Tibial nerve (tissue), 4 donors: Measurements from ENCODE around the gene ACSL5. TPM values are rescaled to one million over a fixed set of nuclear protein-coding genes. Genes with fewer than 3 reads are reported as not detected.
"Not testable (repeated sequence)": the region's sequence is repeated elsewhere in the genome, so short reads cannot be mapped to it uniquely, and the experiment has no call there.

Experiments used
- DNase-seq, 2 donors: peaks; one replicate each; pipeline ENCODE4 v3.0.0-alpha.2; 2019; ENCODE audit warnings: low spot score in 2 of 2
- H3K27ac ChIP-seq, 4 donors: fragments of 200-600 bp; sonication (generic) in 3 of 4; one replicate each; pipeline ENCODE4 v1.5.1; 2017 to 2019; ENCODE audit warnings: mild to moderate bottlenecking in 1 of 4
- H3K27me3 ChIP-seq, 2 donors: fragments of 200-600 bp; sonication (generic) in 1 of 2; one replicate each; pipeline versions ENCODE4 v1.5.1 to v1.6.0; 2017 to 2019
- H3K36me3 ChIP-seq, 3 donors: fragments of 200-600 bp; sonication (generic); one replicate each; pipeline ENCODE4 v1.5.1; 2018 to 2019
- H3K4me1 ChIP-seq, 4 donors: fragments of 200-600 bp; sonication (generic) in 3 of 4; one replicate each; pipeline ENCODE4 v1.5.1; 2017 to 2019
- H3K4me3 ChIP-seq, 4 donors: fragments of 200-600 bp; sonication (generic) in 3 of 4; one replicate each; pipeline ENCODE4 v1.5.1; 2017 to 2019; ENCODE audit warnings: mild to moderate bottlenecking in 1 of 4, moderate library complexity in 1 of 4
- H3K9me3 ChIP-seq, 4 donors: fragments of 200-600 bp; sonication (generic) in 3 of 4; one replicate each; pipeline ENCODE4 v1.5.1; 2017 to 2019
- EP300 ChIP-seq, 2 donors: sonication (generic); formaldehyde crosslinking; IDR thresholded peaks; one replicate each; pipeline ENCODE4 v1.6.1; 2017; ENCODE audit warnings: antibody characterized with exemption in 2 of 2, mild to moderate bottlenecking in 1 of 2
- POLR2A ChIP-seq, 2 donors: fragments of 450-650 bp; IDR thresholded peaks; one replicate each; pipeline ENCODE4 v1.6.1; 2017; ENCODE audit warnings: antibody characterized with exemption in 2 of 2, mild to moderate bottlenecking in 2 of 2, moderate library complexity in 2 of 2
- WGBS, 2 donors: methylation state at CpG; one replicate each; pipeline ENCODE4 v1.1.5; 2018; 5-methylcytosine and 5-hydroxymethylcytosine counted together
- total RNA-seq, 4 donors: library from RNA; depleted of rRNA; stranded (reverse); fragments of >200 nt; gene quantifications; one replicate each; pipeline ENCODE4 v1.1.0, GENCODE V29; 2016
- TF ChIP-seq, protein P1 (sequence below), 5 experiments: fragments of 200-600 bp in 3 of 5; fragments of 450-650 bp in 2 of 5; sonication (generic) in 3 of 5; IDR thresholded peaks; one replicate each; pipeline ENCODE4 v1.5.1; 2016 to 2019; ENCODE audit warnings: antibody characterized with exemption in 5 of 5, mild to moderate bottlenecking in 3 of 5, moderate library complexity in 2 of 5

The ACSL5 gene
- total RNA-seq, 4 donors from 2014 or later, result 12.2 to 22.7 (median 13.1) TPM

DNA sequence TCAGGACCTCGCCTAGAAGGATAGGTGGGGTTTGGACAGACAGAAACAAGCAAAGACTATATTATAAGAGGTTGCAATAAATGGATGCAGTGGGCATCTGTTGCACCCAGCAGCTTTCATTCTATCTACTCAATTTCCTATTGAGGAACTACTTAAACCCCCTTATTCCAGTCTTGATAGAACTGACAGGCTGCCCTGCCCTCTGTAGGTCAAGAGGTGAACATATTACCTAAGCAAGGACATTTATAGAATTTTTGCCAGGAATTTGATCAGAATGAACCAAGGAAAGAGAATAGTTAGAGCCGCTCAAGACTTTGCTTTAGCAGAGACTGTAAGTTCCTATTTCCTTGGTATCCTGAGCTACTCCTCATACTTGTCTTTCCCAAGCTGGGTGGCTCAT, 82.6 kb downstream of the ACSL5 start:
- no peaks in the 10 kb centered on the region for H3K9me3 ChIP-seq
- H3K36me3 ChIP-seq, result peaks cover 0 to 14% (median 0%) of the 10 kb centered on the region in 3 donors
- H3K4me3 ChIP-seq, result no peak overlapping the region
- 94 to 98% methylated on average over 2 of the region's 2 CpGs for WGBS, 2 donors
- H3K4me1 ChIP-seq, result no peaks in the 10 kb centered on the region
- no peaks in the 10 kb centered on the region for H3K27me3 ChIP-seq
- H3K27ac ChIP-seq, result no peak overlapping the region
- no peak for DNase-seq
- TF ChIP-seq POLR2A (IDR thresholded peaks at IDR 0.05), result no peak
- TF ChIP-seq EP300 (IDR thresholded peaks at IDR 0.05), result no peak
- TF ChIP-seq, protein P1, sequence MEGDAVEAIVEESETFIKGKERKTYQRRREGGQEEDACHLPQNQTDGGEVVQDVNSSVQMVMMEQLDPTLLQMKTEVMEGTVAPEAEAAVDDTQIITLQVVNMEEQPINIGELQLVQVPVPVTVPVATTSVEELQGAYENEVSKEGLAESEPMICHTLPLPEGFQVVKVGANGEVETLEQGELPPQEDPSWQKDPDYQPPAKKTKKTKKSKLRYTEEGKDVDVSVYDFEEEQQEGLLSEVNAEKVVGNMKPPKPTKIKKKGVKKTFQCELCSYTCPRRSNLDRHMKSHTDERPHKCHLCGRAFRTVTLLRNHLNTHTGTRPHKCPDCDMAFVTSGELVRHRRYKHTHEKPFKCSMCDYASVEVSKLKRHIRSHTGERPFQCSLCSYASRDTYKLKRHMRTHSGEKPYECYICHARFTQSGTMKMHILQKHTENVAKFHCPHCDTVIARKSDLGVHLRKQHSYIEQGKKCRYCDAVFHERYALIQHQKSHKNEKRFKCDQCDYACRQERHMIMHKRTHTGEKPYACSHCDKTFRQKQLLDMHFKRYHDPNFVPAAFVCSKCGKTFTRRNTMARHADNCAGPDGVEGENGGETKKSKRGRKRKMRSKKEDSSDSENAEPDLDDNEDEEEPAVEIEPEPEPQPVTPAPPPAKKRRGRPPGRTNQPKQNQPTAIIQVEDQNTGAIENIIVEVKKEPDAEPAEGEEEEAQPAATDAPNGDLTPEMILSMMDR (IDR thresholded peaks at IDR 0.05), result no peak

DNA sequence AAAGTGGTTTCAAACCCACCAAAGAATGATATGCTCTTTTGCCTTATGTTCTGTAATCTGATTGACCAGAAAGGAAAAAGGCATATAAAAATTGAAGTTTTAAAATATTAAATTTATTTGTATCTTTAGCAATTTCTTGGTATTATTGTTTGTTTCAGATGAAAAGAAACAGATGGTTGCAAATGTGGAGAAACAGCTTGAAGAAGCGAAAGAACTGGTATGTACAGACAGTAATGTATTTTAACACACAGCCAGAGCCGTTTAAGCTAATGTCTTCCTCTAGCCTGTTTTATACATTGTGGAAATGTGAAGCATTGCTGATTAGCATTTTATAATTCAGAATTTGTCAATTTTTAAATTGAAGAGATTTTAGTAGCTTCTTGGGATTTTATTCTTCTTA, 86.5 kb downstream of the ACSL5 start:
- no peaks in the 10 kb centered on the region for H3K9me3 ChIP-seq
- DNase-seq, result no peak
- H3K27me3 ChIP-seq, result no peaks in the 10 kb centered on the region
- TF ChIP-seq, protein P1 (IDR thresholded peaks at IDR 0.05), result no peak
- TF ChIP-seq POLR2A (IDR thresholded peaks at IDR 0.05), result no peak
- TF ChIP-seq EP300 (IDR thresholded peaks at IDR 0.05), result no peak
- H3K27ac ChIP-seq, result no peak overlapping the region
- H3K4me3 ChIP-seq, result no peak overlapping the region
- WGBS, 2 donors, result 93% methylated on average over 2 of the region's 2 CpGs
- H3K4me1 ChIP-seq, result no peaks in the 10 kb centered on the region
- peaks cover 0 to 36% (median 2%) of the 10 kb centered on the region in 3 donors for H3K36me3 ChIP-seq

DNA sequence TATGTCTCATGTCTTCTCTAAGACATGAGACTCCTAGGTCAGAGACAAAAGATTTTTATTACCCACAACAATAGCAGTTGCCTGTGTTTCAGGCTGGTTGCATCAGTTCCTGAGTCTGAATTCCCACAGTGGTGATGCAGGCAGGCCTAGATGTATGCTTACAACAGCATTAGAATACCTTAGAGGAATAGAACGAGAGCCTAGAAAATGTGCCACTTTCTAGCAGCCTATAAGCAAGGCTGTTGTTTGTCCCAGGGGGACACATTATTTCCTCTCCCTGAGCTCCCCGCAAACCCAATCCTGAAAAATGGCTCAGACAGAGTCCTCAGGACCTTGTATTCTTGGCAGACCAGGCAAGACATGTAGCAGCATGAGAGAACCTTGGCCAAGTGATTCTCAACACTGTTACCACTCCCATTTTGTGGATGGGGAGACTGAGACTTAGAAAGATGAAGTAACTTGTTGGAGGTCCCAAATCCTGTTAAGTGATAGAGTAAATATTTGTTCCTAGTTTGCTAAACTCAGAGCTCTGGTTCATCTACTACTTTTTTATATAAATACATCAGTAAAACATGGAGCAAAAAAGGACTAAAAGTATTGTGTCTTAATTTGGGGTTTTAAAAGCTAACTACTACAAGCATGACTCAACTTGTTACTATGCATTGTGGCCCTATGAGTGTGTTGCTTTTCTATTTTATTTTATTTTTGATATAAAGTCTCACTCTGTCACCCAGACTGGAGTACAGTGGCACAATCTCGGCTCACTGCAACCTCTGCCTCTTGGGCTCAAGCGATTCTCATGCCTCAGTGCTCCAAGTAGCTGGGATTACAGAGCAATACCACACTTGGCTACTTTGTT, 87.3 kb downstream of the ACSL5 start:
- Histone ChIP-seq H3K4me3 (no peak overlapping the region), H3K27ac (no peak overlapping the region), H3K4me1 (no peaks in the 10 kb centered on the region), H3K36me3 (peaks cover 0 to 44% (median 4%) of the 10 kb centered on the region in 3 donors), H3K9me3 (no peaks in the 10 kb centered on the region), H3K27me3 (no peaks in the 10 kb centered on the region)
- TF ChIP-seq EP300 (IDR thresholded peaks at IDR 0.05) (no peak), POLR2A (IDR thresholded peaks at IDR 0.05) (no peak)
- TF ChIP-seq, protein P1 (IDR thresholded peaks at IDR 0.05), result no peak
- no peak for DNase-seq
- WGBS, 2 donors, result 91 to 94% methylated on average over 4 of the region's 4 CpGs

DNA sequence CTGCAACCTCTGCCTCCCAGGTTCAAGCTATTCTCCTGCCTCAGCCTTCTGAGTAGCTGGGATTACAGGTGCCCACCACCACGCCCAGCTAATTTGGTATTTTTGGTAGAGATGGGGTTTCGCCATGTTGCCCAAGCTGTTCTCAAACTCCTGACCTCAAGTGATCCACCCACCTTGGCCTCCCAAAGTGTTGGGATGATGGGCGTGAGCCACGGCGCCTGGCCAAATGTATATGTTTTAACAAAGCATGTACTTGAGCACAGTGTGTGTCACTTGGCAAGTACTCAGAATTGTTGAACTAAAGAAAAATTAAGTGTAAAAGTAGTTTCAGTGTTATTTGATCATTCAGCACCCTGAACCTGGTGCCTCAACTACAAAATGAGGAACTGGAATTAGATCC, 90.2 kb downstream of the ACSL5 start:
- not testable (repeated sequence) for H3K4me3 ChIP-seq, H3K27me3 ChIP-seq, DNase-seq, H3K27ac ChIP-seq, H3K4me1 ChIP-seq, H3K9me3 ChIP-seq
- WGBS, 2 donors, result 95 to 97% methylated on average over 5 of the region's 5 CpGs
- peaks cover 0 to 59% (median 4%) of the 10 kb centered on the region in 3 donors for H3K36me3 ChIP-seq

DNA sequence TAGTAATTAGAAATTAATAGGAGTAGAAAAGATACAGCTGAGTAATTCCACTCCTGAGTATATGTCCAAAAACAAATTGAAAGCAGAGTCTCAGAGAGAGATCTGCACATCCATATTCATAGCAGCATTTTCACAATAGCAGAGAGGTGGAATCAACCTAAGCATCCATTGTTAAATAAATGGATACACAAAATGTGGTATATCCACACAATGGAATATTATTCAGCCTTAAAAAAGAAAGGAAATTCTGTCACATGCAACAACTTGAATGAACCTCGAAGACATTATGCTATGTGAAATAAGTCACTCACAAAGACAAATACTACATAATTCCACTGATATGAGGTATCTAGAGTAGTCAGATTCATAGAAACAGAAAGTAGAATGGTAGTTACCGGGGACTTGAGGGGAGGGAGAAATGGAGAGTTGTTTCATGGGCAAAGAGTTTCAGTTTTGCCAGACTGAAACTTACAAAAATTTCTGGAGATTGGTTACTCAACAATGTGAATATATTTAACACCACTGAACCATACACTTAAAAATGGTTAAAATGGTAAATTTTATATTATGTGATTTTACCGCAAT, 91.5 kb downstream of the ACSL5 start:
- no peaks in the 10 kb centered on the region for H3K4me1 ChIP-seq
- H3K36me3 ChIP-seq, result peaks cover 0 to 59% (median 4%) of the 10 kb centered on the region in 3 donors
- no peak overlapping the region for H3K27ac ChIP-seq
- no peak overlapping the region for H3K4me3 ChIP-seq
- no peak for DNase-seq
- no peaks in the 10 kb centered on the region for H3K9me3 ChIP-seq
- TF ChIP-seq, protein P1 (IDR thresholded peaks at IDR 0.05), result no peak
- TF ChIP-seq POLR2A (IDR thresholded peaks at IDR 0.05), result no peak
- TF ChIP-seq EP300 (IDR thresholded peaks at IDR 0.05), result no peak
- 95 to 97% methylated on average over 3 of the region's 3 CpGs for WGBS, 2 donors
- no peaks in the 10 kb centered on the region for H3K27me3 ChIP-seq
